ENCODE measurements around the gene RABGEF1.

DNA sequence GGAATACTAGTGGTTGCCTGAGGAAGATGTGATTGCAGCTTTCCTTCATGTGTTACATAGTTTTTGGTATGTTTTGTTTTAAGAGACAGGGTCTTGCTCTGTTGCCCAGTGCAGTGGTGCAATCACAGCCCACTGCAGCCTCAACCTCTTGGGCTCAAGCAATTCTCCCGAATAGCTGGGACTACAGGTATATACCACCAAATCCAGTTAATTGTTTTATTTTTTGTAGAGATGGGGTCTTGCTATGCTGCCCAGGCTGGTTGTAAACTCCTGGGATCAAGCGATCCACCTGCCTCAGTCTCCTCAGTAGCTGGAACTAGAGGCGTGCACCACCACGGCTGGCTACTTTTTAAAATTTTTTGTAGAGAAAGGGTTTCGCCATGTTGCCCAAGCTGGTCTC lies 101.4 kb downstream of the RABGEF1 start:
- TF ChIP-seq CTCF (IDR thresholded peaks at IDR 0.05) (no peak), POLR2A (IDR thresholded peaks at IDR 0.05) (no peak)
